IMR-90 (cell line): ENCODE data around the gene RASIP1.

Experiments
- BHLHE40 ChIP-seq: fragments of 150-350 bp; IDR thresholded peaks from 2 replicates; pipeline ENCODE4 v1.6.1; 2016; ENCODE audit warnings: mild to moderate bottlenecking, low read depth, low read length
- CEBPB ChIP-seq: IDR thresholded peaks from 2 replicates; pipeline ENCODE4 v1.6.1; 2012; ENCODE audit warnings: low read depth, low read length, improper control_type of control experiment
- FOS ChIP-seq: fragments of 150-350 bp; IDR thresholded peaks from 2 replicates; pipeline ENCODE4 v1.6.1; 2016; ENCODE audit warnings: low read depth, low read length
- MAFK ChIP-seq: IDR thresholded peaks from 2 replicates; pipeline ENCODE4 v1.6.1; 2012; ENCODE audit warnings: low read depth, low read length, improper control_type of control experiment
- MXI1 ChIP-seq: IDR thresholded peaks from 2 replicates; pipeline ENCODE4 v1.6.1; 2012; ENCODE audit warnings: low read depth, mild to moderate bottlenecking, low read length, moderate library complexity, borderline replicate concordance
- POLR2A ChIP-seq: IDR thresholded peaks from 2 replicates; pipeline ENCODE4 v1.6.1; 2012; ENCODE audit warnings: mild to moderate bottlenecking, low read depth, low read length
- RCOR1 ChIP-seq: IDR thresholded peaks from 2 replicates; pipeline ENCODE4 v1.6.1; 2012; ENCODE audit warnings: mild to moderate bottlenecking, low read length, improper control_type of control experiment; ENCODE audit not compliant: insufficient replicate concordance
- TF ChIP-seq, protein P1 (sequence below): conservative IDR thresholded peaks from 2 replicates; pipeline ENCODE4 v1.5.1; 2012; ENCODE audit warnings: mild to moderate bottlenecking, low read depth, low read length, improper control_type of control experiment
- TF ChIP-seq, protein P2 (sequence below): fragments of 150-350 bp; IDR thresholded peaks from 2 replicates; pipeline ENCODE4 v1.6.1; 2017; ENCODE audit warnings: mild to moderate bottlenecking, antibody characterized with exemption, low read length, low read depth

DNA sequence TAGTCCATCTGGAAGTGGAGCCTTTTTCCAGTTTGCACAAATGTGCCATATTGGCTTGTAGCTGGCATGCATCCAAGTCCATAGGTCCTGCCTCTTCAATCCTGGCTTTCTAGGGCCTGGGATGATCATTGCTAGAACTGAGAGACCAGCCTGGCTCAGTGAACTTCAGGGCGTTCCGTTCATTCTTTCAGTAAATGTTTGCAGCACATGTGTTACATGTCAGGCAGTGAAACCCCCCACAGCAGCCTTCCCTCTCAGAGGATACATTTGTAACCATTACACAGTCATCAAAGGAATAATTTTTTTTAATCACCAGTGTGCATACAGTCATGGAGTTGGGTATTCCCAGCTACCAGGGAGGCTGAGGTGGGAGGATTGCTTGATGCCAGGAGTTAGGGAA, 35.0 kb downstream of the RASIP1 start:
- no peak for TF ChIP-seq POLR2A
- no peak for TF ChIP-seq RCOR1
- TF ChIP-seq, protein P1, sequence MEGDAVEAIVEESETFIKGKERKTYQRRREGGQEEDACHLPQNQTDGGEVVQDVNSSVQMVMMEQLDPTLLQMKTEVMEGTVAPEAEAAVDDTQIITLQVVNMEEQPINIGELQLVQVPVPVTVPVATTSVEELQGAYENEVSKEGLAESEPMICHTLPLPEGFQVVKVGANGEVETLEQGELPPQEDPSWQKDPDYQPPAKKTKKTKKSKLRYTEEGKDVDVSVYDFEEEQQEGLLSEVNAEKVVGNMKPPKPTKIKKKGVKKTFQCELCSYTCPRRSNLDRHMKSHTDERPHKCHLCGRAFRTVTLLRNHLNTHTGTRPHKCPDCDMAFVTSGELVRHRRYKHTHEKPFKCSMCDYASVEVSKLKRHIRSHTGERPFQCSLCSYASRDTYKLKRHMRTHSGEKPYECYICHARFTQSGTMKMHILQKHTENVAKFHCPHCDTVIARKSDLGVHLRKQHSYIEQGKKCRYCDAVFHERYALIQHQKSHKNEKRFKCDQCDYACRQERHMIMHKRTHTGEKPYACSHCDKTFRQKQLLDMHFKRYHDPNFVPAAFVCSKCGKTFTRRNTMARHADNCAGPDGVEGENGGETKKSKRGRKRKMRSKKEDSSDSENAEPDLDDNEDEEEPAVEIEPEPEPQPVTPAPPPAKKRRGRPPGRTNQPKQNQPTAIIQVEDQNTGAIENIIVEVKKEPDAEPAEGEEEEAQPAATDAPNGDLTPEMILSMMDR = no peak
- no peak for TF ChIP-seq CEBPB
- TF ChIP-seq FOS = no peak
- TF ChIP-seq MXI1 = no peak
- TF ChIP-seq MAFK = no peak
- TF ChIP-seq, protein P2, sequence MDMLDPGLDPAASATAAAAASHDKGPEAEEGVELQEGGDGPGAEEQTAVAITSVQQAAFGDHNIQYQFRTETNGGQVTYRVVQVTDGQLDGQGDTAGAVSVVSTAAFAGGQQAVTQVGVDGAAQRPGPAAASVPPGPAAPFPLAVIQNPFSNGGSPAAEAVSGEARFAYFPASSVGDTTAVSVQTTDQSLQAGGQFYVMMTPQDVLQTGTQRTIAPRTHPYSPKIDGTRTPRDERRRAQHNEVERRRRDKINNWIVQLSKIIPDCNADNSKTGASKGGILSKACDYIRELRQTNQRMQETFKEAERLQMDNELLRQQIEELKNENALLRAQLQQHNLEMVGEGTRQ = no peak
- TF ChIP-seq BHLHE40 = no peak
